Fibroblast of skin of right quadriceps (primary cell): ENCODE data around the gene ESRRA.
A peak's percentile ranks its signal among the peaks of the same experiment; 100 is the strongest.

Experiments
- DNase-seq: peaks from one replicate; pipeline ENCODE4 v3.0.0-alpha.2; 2013

ESRRA gene

DNA sequence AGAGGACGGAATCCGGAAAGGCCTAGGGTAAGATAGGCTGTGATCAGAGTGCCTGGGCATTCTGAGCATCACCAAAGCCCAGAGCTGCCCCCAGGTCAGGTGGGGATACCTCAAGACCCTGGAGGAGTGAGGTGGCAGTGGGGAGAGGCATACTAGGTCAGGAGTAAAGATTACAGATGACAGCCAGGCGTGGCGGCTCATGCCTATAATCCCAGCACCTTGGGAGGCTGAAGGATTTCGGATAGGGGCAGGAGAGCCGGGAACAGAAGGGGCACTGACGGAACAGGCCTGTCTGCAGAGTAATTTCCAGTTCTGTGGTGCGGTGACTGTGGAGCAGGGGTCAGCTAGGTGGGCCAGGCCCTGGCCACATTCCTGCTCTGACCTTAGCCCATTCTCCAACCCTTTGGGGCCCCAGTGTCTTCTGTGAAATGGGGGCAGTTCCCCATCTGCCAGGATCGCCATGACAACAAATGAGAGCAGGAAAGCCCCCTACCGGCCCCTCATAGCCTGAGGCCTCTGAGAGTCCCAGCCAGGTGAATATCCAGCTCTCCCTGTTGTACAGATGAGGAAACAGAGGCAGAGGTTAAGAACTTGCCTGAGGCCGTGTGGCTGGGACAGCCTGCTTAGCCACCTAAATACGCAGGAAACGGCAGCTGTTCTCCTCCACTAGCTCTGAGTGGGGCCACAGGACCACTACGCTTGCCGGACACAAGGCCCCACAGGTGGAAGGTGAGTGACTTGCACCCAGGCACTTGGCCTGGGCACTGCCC, 30.1 kb upstream of the ESRRA start:
- DNase-seq: no peak

GRCh38 chr11:64275841-64276240, 29.5 kb upstream of the ESRRA start:
- DNase-seq: no peak

DNA sequence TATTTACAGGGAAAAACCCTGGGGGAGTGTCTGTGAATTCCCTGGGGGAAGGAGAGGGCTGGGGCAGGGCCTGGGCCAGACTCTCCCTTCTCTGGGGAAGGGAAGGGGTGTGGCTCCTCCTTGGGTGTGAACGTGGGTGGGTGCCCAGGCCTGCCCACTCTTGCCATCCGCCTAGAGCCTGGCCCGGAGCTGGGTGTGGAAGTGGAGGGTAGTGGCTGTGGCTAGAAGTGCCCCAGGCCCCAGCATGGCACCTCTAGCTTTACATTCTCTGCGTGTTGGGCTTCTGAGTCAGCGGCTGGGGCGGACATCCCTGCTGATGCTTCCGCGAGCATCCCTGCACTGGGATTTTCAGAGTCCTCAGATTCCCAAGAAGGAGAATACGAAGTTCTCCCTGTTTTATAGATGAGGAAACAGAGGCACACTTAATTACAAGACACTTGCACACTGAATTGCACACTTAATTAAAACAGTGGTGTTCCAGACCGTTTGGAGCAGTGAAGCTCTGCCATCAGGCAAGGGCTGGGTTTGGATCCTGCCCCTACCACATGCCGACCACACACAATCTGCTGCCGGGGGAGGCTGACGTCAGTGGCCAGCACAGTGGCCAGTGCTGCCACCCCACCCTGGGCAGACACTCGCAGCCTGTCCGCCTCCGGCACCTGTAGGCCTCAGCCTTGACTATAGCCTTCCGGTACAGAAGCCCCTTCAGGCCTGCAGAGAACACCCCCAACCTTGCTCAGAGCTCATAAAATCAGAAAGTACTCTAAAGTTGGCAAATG, 28.5 kb upstream of the ESRRA start:
- DNase-seq: no peak

DNA sequence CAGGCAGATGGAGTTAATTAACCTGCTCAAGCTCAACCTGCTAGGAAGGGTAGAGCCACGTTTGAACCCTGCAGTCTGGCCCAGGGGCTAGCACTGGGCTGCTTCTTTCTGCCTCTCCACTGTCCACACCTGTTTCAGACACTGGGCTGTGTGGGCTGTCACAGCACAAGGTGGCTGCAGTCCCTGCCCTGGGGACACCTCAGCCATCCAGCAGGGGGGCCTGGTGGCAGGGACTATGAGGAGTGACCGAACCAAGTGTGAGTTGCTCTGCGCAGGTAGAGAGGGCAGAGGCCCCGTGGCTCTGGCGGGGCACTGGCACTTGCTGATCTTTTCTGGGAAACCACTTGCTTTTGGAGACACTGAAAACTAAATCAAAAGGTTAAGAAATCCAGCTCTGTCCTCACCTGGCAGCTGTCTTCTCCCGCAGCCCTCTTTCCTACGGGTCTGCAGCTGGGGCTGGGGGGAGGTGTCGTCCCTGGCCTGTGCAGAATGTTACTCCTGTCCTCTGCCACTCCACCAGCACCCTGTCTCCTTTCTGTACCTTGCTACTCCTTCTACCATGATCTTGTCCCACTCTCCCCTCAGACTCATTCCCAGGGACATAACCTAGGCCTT, 26.6 kb upstream of the ESRRA start:
- DNase-seq: no peak

GRCh38 chr11:64281957-64282770, 23.2 kb upstream of the ESRRA start:
- no peak for DNase-seq

GRCh38 chr11:64283092-64283491, 22.2 kb upstream of the ESRRA start:
- DNase-seq: no peak

GRCh38 chr11:64284048-64284961, 21.0 kb upstream of the ESRRA start, which contains the start of gene BAD:
TSS of gene BAD (minus strand) at chr11:64284665. CDS start at chr11:64284368, 297 bp downstream.
- peak; percentile 89 for DNase-seq

- peak; percentile 65 for DNase-seq
Measured at GRCh38 chr11:64284962-64285884, 20.1 kb upstream of the ESRRA start, which contains the start of gene GPR137. TSS of gene GPR137 (plus strand) at chr11:64285848. CDS start at chr11:64286525, 677 bp downstream.

DNA sequence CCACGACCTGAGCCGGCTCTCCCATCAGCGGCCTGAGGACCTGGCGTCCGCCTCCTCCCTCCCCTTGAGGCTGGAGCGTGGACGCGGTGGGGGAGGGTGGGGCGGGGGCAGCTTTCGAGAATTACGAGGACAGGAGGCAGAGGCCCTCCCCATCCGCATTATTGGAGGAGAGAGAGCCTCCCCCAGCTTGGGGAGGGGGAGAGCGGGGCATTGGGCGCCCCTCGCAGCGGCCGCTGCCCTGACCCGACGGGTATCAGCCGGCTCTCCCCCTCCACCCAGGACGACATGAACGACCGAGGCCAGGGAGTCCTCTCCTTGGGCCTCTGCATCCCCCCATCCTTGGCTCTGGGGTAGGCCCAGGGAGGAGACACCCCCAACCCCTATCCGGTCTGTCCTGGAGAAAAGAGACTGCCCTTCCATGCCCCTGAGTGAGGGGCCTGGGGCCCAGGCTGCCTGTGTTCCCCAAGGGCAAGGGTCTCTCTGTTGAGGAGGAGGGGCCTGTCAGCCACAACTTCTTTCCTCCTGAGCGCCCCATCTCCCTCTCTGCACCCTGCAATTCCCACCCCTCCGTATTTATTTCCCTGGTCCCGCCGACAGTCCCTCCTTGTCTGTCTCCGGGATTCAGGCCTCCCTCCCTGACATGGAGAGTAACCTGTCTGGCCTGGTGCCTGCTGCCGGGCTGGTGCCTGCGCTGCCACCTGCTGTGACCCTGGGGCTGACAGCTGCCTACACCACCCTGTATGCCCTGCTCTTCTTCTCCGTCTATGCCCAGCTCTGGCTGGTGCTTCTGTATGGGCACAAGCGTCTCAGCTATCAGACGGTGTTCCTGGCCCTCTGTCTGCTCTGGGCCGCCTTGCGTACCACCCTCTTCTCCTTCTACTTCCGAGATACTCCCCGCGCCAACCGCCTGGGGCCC, 19.2 kb upstream of the ESRRA start:
- DNase-seq: no peak

DNA sequence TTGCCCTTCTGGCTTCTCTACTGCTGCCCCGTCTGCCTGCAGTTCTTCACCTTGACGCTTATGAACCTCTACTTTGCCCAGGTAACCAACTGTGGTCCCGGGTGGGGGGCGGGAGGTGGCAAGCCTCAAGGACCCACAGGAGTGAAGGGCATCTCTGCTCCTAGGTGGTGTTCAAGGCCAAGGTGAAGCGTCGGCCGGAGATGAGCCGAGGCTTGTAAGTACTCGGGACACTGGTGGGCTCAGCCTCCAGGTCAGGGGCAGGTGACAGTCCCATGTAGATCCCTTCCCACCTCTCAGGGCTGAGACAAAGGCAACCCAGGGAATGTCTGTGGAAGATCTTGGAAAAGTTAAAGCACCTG, 18.5 kb upstream of the ESRRA start:
- DNase-seq: no peak

DNA sequence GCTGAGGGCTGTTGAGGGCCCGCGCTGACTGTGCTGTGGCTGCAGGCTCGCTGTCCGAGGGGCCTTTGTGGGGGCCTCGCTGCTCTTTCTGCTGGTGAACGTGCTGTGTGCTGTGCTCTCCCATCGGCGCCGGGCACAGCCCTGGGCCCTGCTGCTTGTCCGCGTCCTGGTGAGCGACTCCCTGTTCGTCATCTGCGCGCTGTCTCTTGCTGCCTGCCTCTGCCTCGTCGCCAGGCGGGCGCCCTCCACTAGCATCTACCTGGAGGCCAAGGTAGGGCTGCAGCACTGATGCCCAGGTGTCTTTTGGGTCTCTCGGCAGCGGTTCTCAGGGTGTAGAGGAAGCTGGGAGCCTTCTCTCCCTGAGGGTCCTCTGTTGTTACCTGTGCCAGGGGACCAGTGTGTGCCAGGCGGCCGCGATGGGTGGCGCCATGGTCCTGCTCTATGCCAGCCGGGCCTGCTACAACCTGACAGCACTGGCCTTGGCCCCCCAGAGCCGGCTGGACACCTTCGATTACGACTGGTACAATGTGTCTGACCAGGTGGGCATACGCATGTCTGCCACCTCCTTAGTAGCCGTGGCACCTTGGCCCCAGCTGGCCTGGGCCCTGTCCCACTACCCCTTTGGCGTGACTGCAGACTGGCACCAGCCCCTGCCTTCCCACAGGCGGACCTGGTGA, 17.5 kb upstream of the ESRRA start:
- DNase-seq: no peak

DNA sequence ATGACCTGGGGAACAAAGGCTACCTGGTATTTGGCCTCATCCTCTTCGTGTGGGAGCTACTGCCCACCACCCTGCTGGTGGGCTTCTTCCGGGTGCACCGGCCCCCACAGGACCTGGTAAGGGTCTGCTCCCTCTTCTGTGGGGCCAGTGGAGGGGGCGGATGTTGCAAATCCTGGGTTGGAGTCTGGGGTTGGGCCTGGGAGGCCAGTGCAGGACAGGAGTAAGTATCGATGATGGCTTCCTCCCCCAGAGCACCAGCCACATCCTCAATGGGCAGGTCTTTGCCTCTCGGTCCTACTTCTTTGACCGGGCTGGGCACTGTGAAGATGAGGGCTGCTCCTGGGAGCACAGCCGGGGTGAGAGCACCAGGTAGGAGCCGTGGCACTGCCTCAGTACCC, 17.0 kb upstream of the ESRRA start:
- DNase-seq: no peak

- DNase-seq: no peak
Measured at GRCh38 chr11:64289002-64289564, 16.2 kb upstream of the ESRRA start.

- no peak for DNase-seq
Measured at GRCh38 chr11:64290352-64291261, 14.7 kb upstream of the ESRRA start.

- no peak for DNase-seq
Measured at GRCh38 chr11:64291262-64291751, 14.0 kb upstream of the ESRRA start, which contains the start of gene KCNK4. TSS of gene KCNK4 (plus strand) at chr11:64291302. CDS start at chr11:64293019, 1,717 bp downstream.

DNA sequence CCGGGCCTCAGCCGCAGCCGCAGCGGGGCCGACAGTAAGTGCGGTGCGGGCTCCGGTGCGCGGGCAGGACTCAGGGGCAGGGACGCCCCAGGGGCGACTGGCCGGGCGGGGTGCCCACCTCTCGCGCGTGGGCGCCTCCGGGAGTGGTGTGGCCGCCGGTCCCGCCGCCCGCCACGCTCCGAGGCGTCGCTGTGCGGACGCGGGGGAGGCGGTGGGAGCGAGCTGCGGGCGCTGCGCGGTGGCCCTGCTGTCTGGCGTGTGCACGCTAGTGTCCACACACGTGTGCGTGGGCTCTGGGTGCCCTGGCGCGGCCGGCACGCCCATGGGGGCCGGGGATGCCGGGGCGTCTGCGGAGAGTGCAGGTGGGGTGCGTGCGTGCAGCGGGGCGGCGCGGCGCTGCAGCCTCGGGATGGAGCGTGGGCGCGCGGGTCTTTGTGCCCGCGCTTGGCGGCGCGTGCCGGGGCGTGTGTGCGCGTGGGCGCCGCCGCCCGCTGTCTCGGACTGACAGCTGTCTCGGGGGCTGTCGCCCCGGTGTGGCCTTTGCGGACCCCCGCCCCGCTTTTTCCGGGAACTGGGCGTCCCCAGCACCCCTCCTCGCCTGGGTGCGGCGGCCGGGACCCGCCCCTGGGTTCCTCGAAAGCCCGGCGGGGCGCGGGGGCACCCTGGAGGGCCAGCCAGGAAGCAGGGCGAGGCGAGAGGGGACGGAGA, 13.4 kb upstream of the ESRRA start:
- no peak for DNase-seq
